Liver (tissue), 9 donors: ENCODE results near the gene RNF19B. TPM values are rescaled to one million over a fixed set of nuclear protein-coding genes. Genes with fewer than 3 reads are reported as not detected.

Experiments used
- DNase-seq: peaks from one replicate; pipeline ENCODE4 v3.0.0-alpha.2; 2017; ENCODE audit warnings: low spot score
- H3K27ac ChIP-seq, 2 donors: one replicate each; pipeline ENCODE4 v1.7.0; 2013; ENCODE audit warnings: inconsistent platforms in 2 of 2, low read length in 2 of 2, control low read depth in 1 of 2, low read depth in 1 of 2, mild to moderate bottlenecking in 1 of 2
- H3K27me3 ChIP-seq, 4 donors: one replicate each; pipeline versions ENCODE4 v1.6.1 to v1.7.0; 2013; ENCODE audit warnings: low read length in 3 of 4, inconsistent platforms in 1 of 4, mild to moderate bottlenecking in 1 of 4, moderate library complexity in 1 of 4; ENCODE audit not compliant: control insufficient read depth in 4 of 4, insufficient read depth in 4 of 4
- H3K36me3 ChIP-seq, 4 donors: one replicate each; pipeline versions ENCODE4 v1.6.1 to v1.7.0; 2013; ENCODE audit warnings: low read length in 3 of 4, mild to moderate bottlenecking in 3 of 4, low read depth in 1 of 4, moderate library complexity in 1 of 4; ENCODE audit not compliant: control insufficient read depth in 4 of 4, insufficient read depth in 3 of 4
- H3K4me1 ChIP-seq, 4 donors: one replicate each; pipeline versions ENCODE4 v1.6.1 to v1.7.0; 2013; ENCODE audit warnings: low read length in 3 of 4, mild to moderate bottlenecking in 3 of 4, moderate library complexity in 1 of 4; ENCODE audit not compliant: control insufficient read depth in 4 of 4, insufficient read depth in 4 of 4
- H3K4me3 ChIP-seq, 3 donors: one replicate each; pipeline versions ENCODE4 v1.6.1 to v1.7.0; 2013; ENCODE audit warnings: low read length in 3 of 3, control low read depth in 1 of 3, low read depth in 1 of 3, mild to moderate bottlenecking in 1 of 3
- H3K9ac ChIP-seq, 2 donors: one replicate each; pipeline ENCODE4 v1.7.0; 2013; ENCODE audit warnings: low read length in 2 of 2, mild to moderate bottlenecking in 2 of 2, moderate library complexity in 2 of 2, control low read depth in 1 of 2, low read depth in 1 of 2
- H3K9me3 ChIP-seq, 4 donors: one replicate each; pipeline versions ENCODE4 v1.6.1 to v1.7.0; 2013; ENCODE audit warnings: low read length in 3 of 4; ENCODE audit not compliant: control insufficient read depth in 4 of 4
- ATF3 ChIP-seq: IDR thresholded peaks from 2 replicates; pipeline ENCODE4 v1.6.1; 2016; ENCODE audit warnings: antibody characterized with exemption
- EGR1 ChIP-seq, 2 donors: IDR thresholded peaks; 2 replicates each; pipeline ENCODE4 v1.6.1; 2016 to 2018; ENCODE audit warnings: antibody characterized with exemption in 2 of 2, low read depth in 2 of 2
- FOXA1 ChIP-seq: IDR thresholded peaks from 2 replicates; pipeline ENCODE4 v1.6.1; 2016; ENCODE audit warnings: antibody characterized with exemption
- FOXA2 ChIP-seq: IDR thresholded peaks from 2 replicates; pipeline ENCODE4 v1.6.1; 2016; ENCODE audit warnings: antibody characterized with exemption
- HNF4A ChIP-seq, 2 donors: conservative IDR thresholded peaks; 2 replicates each; pipeline ENCODE4 v1.6.1; 2016; ENCODE audit warnings: antibody characterized with exemption in 2 of 2, mild to moderate bottlenecking in 2 of 2
- JUND ChIP-seq, 2 donors: IDR thresholded peaks; 2 replicates each; pipeline ENCODE4 v1.6.1; 2016; ENCODE audit warnings: antibody characterized with exemption in 2 of 2
- MAX ChIP-seq: IDR thresholded peaks from 2 replicates; pipeline ENCODE4 v1.6.1; 2016; ENCODE audit warnings: antibody characterized with exemption
- RAD21 ChIP-seq, 2 donors: IDR thresholded peaks; 2 replicates each; pipeline ENCODE4 v1.6.1; 2016; ENCODE audit warnings: antibody characterized with exemption in 2 of 2, mild to moderate bottlenecking in 2 of 2
- RXRA ChIP-seq, 2 donors: IDR thresholded peaks; 2 replicates each; pipeline ENCODE4 v1.6.1; 2017 to 2018; ENCODE audit warnings: antibody characterized with exemption in 2 of 2, mild to moderate bottlenecking in 1 of 2
- SP1 ChIP-seq: IDR thresholded peaks from 2 replicates; pipeline ENCODE4 v1.6.1; 2018; ENCODE audit warnings: antibody characterized with exemption, mild to moderate bottlenecking
- YY1 ChIP-seq: IDR thresholded peaks from 2 replicates; pipeline ENCODE4 v1.6.1; 2016; ENCODE audit warnings: antibody characterized with exemption, mild to moderate bottlenecking
- ZBTB33 ChIP-seq: IDR thresholded peaks from 2 replicates; pipeline ENCODE4 v1.6.1; 2016; ENCODE audit warnings: antibody characterized with exemption
- WGBS: extraction: QIAGEN DNeasy Blood & Tissue Kit; methylation state at CpG from one replicate; pipeline ENCODE4 v1.1.7; 2013; 5-methylcytosine and 5-hydroxymethylcytosine counted together
- polyA plus RNA-seq, 2 donors: library from polyadenylated mRNA; stranded (reverse) in 1 of 2; unstranded in 1 of 2; fragments of 200-250 nt in 1 of 2; fragments of >200 nt in 1 of 2; fragmentation: Nextera tagmentation in 1 of 2; extraction: Ambion mirVana in 1 of 2; gene quantifications; one replicate each; pipeline versions ENCODE4 v1.2.1 to v1.2.3, GENCODE V29; 2013 to 2015
- total RNA-seq, 2 donors: library from RNA; depleted of rRNA; stranded (reverse); fragments of >200 nt; gene quantifications; one replicate each; pipeline ENCODE4 v1.2.3, GENCODE V29; 2014
- donor health status: healthy.
- donor health status: healthy.
- donor health status: healthy.
- donor health status: healthy.
- donor health status: healthy.

The RNF19B gene
- total and polyA plus RNA-seq, 4 donors: 2.2 to 8.3 (median 5.0) TPM

GRCh38 chr1:32946413-32946812 lies 18.2 kb downstream of the RNF19B start:
- Histone ChIP-seq H3K4me3 (no peak overlapping the region), H3K36me3 (peaks cover 2 to 25% (median 15%) of the 10 kb centered on the region in 4 donors), H3K27ac (peak overlapping the region in 1 of 2 donors; percentile 38), H3K4me1 (peaks cover 4 to 18% (median 15%) of the 10 kb centered on the region in 4 donors), H3K27me3 (no peaks in the 10 kb centered on the region), H3K9me3 (no peaks in the 10 kb centered on the region), H3K9ac (no peak overlapping the region)
- 77% methylated on average over 2 of the region's 2 CpGs for WGBS
- no peak for DNase-seq
- peak; percentile 9 to 57 for TF ChIP-seq RXRA (IDR thresholded peaks at IDR 0.05)
- TF ChIP-seq MAX: peak; percentile 32
- no peak for TF ChIP-seq FOXA1
- no peak for TF ChIP-seq EGR1 (IDR thresholded peaks at IDR 0.05; ENCODE audit: low read depth in 2 of 2)
- peak; percentile 14 for TF ChIP-seq SP1
- TF ChIP-seq ZBTB33: no peak
- peak; percentile 77 to 79 for TF ChIP-seq HNF4A (conservative IDR thresholded peaks at IDR 0.05)
- peak in 1 of 2 donors; percentile 9 for TF ChIP-seq JUND (IDR thresholded peaks at IDR 0.05)

GRCh38 chr1:32944180-32944579 lies 20.4 kb downstream of the RNF19B start:
- Histone ChIP-seq H3K4me1 (peaks cover 1 to 13% (median 12%) of the 10 kb centered on the region in 4 donors), H3K4me3 (no peak overlapping the region), H3K9ac (no peak overlapping the region), H3K27ac (no peak overlapping the region), H3K9me3 (no peaks in the 10 kb centered on the region), H3K27me3 (no peaks in the 10 kb centered on the region), H3K36me3 (peaks cover 2 to 27% (median 17%) of the 10 kb centered on the region in 4 donors)
- TF ChIP-seq SP1 (peak; percentile 35), YY1 (no peak), HNF4A (conservative IDR thresholded peaks at IDR 0.05) (peak; percentile 23 to 56), ATF3 (no peak)
- no peak for DNase-seq

- Histone ChIP-seq H3K27ac (peak overlapping the region; percentile 1 to 15), H3K4me3 (no peak overlapping the region), H3K9me3 (no peaks in the 10 kb centered on the region), H3K4me1 (peaks cover 7 to 39% (median 21%) of the 10 kb centered on the region in 4 donors), H3K36me3 (peaks cover 2 to 23% (median 13%) of the 10 kb centered on the region in 4 donors), H3K27me3 (no peaks in the 10 kb centered on the region), H3K9ac (no peak overlapping the region)
- peak; percentile 38 for DNase-seq
- no peak for TF ChIP-seq RAD21 (IDR thresholded peaks at IDR 0.05)
- TF ChIP-seq RXRA (IDR thresholded peaks at IDR 0.05): no peak
- TF ChIP-seq MAX: no peak
- no peak for TF ChIP-seq ATF3
- TF ChIP-seq FOXA2: no peak
- WGBS: 70% methylated on average over 4 of the region's 4 CpGs
These were observed 24.8 kb downstream of the RNF19B start for GRCh38 chr1:32939655-32940371.
